Prostate gland (tissue), 2 donors: ENCODE data around the gene TSHZ1. TPM values are rescaled to one million over a fixed set of nuclear protein-coding genes. Genes with fewer than 3 reads are reported as not detected.

ENCODE experiments used
- DNase-seq: peaks from one replicate; pipeline ENCODE4 v3.0.0-alpha.2; 2019; ENCODE audit warnings: low spot score
- H3K27ac ChIP-seq, 2 donors: fragments of 200-600 bp; sonication (generic); 2 replicates each; pipeline ENCODE4 v1.5.1; 2017 to 2019
- H3K27me3 ChIP-seq: fragments of 200-600 bp; sonication (generic); replicated peaks from 2 replicates; pipeline ENCODE4 v1.5.1; 2019; ENCODE audit not compliant: insufficient read depth
- H3K36me3 ChIP-seq, 2 donors: fragments of 200-600 bp; sonication (generic); 1 replicate in 1 of 2; 2 replicates in 1 of 2; pipeline versions ENCODE4 v1.5.1 to v1.8.1; 2017 to 2019
- H3K4me1 ChIP-seq: fragments of 200-600 bp; sonication (generic); replicated peaks from 2 replicates; pipeline ENCODE4 v1.5.1; 2019
- H3K4me3 ChIP-seq, 2 donors: fragments of 200-600 bp; sonication (generic); 2 replicates each; pipeline ENCODE4 v1.5.1; 2017 to 2019
- H3K9me3 ChIP-seq: fragments of 200-600 bp; sonication (generic); 2 replicates; pipeline ENCODE4 v1.5.1; 2017
- POLR2A ChIP-seq: fragments of 450-650 bp; IDR thresholded peaks from one replicate; pipeline ENCODE4 v1.6.1; 2016; ENCODE audit warnings: antibody characterized with exemption, mild to moderate bottlenecking
- POLR2AphosphoS5 ChIP-seq: sonication (generic); formaldehyde crosslinking; IDR thresholded peaks from one replicate; pipeline ENCODE4 v1.6.1; 2017; ENCODE audit warnings: antibody characterized with exemption
- WGBS: methylation state at CpG from one replicate; pipeline ENCODE4 v1.1.5; 2018; 5-methylcytosine and 5-hydroxymethylcytosine counted together
- intact Hi-C: fragments of 100-400 bp; cut with DNase I; formaldehyde crosslinking; loops from one replicate; pipeline ENCODE4 v1.14.2; 2022
- total RNA-seq, 2 donors: library from RNA; depleted of rRNA; stranded (reverse); fragments of >200 nt; gene quantifications; one replicate each; pipeline ENCODE4 v1.1.0, GENCODE V29; 2016
- TF ChIP-seq, protein P1 (sequence below), 4 experiments: fragments of 200-600 bp in 2 of 4; fragments of 450-650 bp in 2 of 4; sonication (generic) in 2 of 4; IDR thresholded peaks; 1 replicate in 3 of 4; 2 replicates in 1 of 4; pipeline ENCODE4 v1.5.1; 2016 to 2019; ENCODE audit warnings: antibody characterized with exemption in 4 of 4, mild to moderate bottlenecking in 2 of 4, moderate library complexity in 2 of 4

The TSHZ1 gene
- total RNA-seq, 2 donors from 2014 or later = 18.2 to 48.6 TPM

DNA sequence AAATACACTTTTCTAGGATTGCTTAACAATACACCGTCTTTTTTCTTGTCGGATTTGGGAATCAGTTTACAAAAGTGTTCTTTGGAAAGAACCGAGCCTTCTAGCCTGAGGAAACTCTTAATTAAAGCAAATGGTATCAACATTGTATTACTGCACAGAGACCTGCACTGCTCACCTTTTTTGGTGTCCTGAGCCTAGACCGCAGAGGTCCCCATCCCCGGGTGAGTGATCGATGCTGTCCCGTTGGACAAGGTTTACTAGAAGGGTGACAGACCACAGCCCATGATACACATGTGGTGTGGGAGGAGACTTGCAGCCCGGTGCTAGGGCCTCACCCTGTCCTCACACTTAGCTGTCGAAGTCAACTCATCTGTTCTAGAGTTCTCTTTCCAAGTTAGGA lies 55.3 kb downstream of the TSHZ1 start:
- Histone ChIP-seq H3K4me1 (no peaks in the 10 kb centered on the region), H3K9me3 (no peaks in the 10 kb centered on the region), H3K27ac (no peak overlapping the region), H3K27me3 (no peaks in the 10 kb centered on the region), H3K4me3 (no peak overlapping the region), H3K36me3 (no peaks in the 10 kb centered on the region)
- no peak for DNase-seq
- intact Hi-C loops = no loop called here
- WGBS = 67% methylated on average over 9 of the region's 9 CpGs
- TF ChIP-seq POLR2AphosphoS5 (no peak), POLR2A (no peak)
- TF ChIP-seq, protein P1, sequence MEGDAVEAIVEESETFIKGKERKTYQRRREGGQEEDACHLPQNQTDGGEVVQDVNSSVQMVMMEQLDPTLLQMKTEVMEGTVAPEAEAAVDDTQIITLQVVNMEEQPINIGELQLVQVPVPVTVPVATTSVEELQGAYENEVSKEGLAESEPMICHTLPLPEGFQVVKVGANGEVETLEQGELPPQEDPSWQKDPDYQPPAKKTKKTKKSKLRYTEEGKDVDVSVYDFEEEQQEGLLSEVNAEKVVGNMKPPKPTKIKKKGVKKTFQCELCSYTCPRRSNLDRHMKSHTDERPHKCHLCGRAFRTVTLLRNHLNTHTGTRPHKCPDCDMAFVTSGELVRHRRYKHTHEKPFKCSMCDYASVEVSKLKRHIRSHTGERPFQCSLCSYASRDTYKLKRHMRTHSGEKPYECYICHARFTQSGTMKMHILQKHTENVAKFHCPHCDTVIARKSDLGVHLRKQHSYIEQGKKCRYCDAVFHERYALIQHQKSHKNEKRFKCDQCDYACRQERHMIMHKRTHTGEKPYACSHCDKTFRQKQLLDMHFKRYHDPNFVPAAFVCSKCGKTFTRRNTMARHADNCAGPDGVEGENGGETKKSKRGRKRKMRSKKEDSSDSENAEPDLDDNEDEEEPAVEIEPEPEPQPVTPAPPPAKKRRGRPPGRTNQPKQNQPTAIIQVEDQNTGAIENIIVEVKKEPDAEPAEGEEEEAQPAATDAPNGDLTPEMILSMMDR (IDR thresholded peaks at IDR 0.05) = no peak

DNA sequence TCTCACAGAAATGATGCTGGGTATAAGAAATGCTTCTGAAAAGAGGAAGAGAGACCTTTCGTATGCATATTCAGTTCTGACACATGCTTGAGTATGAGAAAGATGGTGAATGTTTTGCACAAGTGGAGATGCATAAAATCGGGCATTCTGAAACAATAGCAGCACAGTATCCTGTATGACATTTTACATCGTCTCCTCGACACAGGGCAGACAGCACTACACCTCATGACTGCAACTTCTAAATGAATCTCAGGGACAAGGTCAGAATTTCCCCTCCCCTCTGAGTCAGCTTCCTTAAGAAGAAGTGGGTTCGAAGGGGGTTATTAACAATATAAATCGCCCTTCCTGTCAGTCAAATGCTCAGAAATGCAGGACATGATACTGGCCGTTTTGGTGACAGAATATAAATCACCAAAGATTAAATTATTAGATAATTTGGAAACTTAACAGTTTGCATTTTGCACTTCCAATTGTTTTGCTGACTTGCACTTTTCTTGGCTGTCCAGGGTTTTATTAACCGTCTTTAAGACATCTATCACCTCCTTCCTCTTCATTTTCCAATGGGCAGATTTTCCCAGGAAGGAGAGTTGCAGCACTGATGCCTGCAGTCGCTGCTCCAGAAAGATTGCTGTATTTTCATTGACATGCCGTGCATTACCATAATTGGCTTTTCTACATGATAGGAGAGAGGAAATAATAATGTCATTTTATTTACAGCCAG lies 57.2 kb downstream of the TSHZ1 start:
- Histone ChIP-seq H3K27ac (no peak overlapping the region), H3K4me1 (no peaks in the 10 kb centered on the region), H3K36me3 (no peaks in the 10 kb centered on the region), H3K9me3 (no peaks in the 10 kb centered on the region), H3K4me3 (no peak overlapping the region), H3K27me3 (no peaks in the 10 kb centered on the region)
- no peak for DNase-seq
- TF ChIP-seq POLR2A = no peak
- TF ChIP-seq, protein P1 (IDR thresholded peaks at IDR 0.05) = no peak
- no peak for TF ChIP-seq POLR2AphosphoS5
- WGBS = 83% methylated on average over 10 of the region's 10 CpGs
- intact Hi-C loops = no loop called here

DNA sequence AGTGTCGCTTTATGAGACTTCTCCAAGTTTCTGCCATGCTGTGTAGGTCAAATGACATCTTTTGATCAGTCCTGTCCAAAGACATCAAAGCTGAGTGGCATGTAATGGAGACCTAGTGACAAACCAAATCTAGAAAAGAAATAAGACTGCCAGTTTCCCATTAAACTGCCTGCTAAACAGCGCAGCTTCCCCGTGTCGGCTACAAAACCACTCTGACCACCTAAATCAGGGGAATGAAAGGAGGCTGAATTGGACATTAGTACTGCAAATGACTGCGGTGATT lies 57.7 kb downstream of the TSHZ1 start:
- no peak overlapping the region for H3K27ac ChIP-seq
- no peaks in the 10 kb centered on the region for H3K4me1 ChIP-seq
- H3K27me3 ChIP-seq = no peaks in the 10 kb centered on the region
- no peak for DNase-seq
- TF ChIP-seq, protein P1 (IDR thresholded peaks at IDR 0.05) = no peak
- TF ChIP-seq POLR2AphosphoS5 (no peak), POLR2A (no peak)
- H3K9me3 ChIP-seq = no peaks in the 10 kb centered on the region
- intact Hi-C loops = no loop called here
- H3K4me3 ChIP-seq = no peak overlapping the region
- H3K36me3 ChIP-seq = no peaks in the 10 kb centered on the region
- WGBS = 90% methylated on average over 5 of the region's 5 CpGs

DNA sequence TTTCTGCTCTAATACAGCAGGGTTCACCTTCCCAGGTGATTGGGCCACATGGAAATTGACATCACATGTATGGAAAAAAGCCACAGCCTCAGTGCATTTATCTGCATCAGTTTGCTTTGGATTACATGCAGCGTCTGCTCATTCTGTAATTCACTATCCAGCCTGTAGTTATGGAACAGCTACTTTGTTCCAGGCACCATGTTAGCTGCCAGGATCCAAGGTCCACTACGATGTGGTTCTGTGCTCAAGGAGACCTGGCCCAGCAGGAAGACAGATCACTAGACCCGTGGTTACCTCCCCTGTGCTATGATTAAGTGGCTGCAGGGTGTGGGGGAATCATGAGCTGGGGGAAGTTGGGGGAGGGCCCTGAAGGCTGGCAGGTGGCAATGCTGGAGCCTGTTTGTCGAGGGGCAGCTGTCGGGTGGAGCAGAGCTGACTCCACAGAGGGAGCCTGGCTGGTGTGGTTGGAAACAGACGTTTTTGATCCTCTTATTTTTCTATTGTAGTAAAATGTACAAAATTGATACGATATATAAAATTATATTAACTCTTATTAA lies 58.6 kb downstream of the TSHZ1 start:
- Histone ChIP-seq H3K4me3 (no peak overlapping the region), H3K9me3 (no peaks in the 10 kb centered on the region), H3K27ac (no peak overlapping the region), H3K4me1 (no peaks in the 10 kb centered on the region), H3K27me3 (no peaks in the 10 kb centered on the region), H3K36me3 (no peaks in the 10 kb centered on the region)
- WGBS = 79% methylated on average over 7 of the region's 7 CpGs
- TF ChIP-seq, protein P1 (IDR thresholded peaks at IDR 0.05) = no peak
- no peak for TF ChIP-seq POLR2A
- no peak for TF ChIP-seq POLR2AphosphoS5
- DNase-seq = no peak
- intact Hi-C loops = no loop called here

DNA sequence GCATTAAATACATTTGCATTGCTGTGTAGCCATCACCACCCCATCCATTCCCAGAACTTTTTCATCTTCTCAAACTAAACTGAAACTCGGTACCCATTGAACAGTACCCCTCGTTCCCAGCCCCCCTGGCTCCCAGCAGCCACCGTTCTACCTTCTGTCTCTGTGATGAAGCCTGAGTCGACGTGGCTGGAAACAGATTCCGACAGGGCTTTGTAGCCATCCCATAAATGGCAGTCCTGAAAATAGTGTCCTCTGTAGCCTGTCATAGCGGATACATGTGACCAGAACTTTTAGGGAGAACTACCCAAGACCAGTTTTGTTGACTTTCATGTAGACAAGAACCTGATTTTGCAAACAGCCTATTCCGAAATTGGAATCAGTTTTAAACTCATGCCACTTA lies 59.1 kb downstream of the TSHZ1 start:
- Histone ChIP-seq H3K27ac (no peak overlapping the region), H3K4me1 (no peaks in the 10 kb centered on the region), H3K9me3 (no peaks in the 10 kb centered on the region), H3K27me3 (no peaks in the 10 kb centered on the region), H3K4me3 (no peak overlapping the region), H3K36me3 (no peaks in the 10 kb centered on the region)
- no peak for DNase-seq
- TF ChIP-seq POLR2AphosphoS5 (no peak), POLR2A (no peak)
- TF ChIP-seq, protein P1 (IDR thresholded peaks at IDR 0.05) = no peak
- intact Hi-C loops = no loop called here
- whole genome bisulfite sequencing = 97% methylated on average over 8 of the region's 8 CpGs
